Stimulated activated naive CD4-positive, alpha-beta T cell treated with Interleukin-2 at 50 U/mL for 16 hours (primary cell): ENCODE results near the gene MINDY4B.
"Not testable (repeated sequence)": the region's sequence is repeated elsewhere in the genome, so short reads cannot be mapped to it uniquely, and the experiment has no call there.

Experiments
- DNase-seq: peaks from one replicate; lab custom pipeline; 2025; lab: John Stamatoyannopoulos, UW

Gene MINDY4B

DNA sequence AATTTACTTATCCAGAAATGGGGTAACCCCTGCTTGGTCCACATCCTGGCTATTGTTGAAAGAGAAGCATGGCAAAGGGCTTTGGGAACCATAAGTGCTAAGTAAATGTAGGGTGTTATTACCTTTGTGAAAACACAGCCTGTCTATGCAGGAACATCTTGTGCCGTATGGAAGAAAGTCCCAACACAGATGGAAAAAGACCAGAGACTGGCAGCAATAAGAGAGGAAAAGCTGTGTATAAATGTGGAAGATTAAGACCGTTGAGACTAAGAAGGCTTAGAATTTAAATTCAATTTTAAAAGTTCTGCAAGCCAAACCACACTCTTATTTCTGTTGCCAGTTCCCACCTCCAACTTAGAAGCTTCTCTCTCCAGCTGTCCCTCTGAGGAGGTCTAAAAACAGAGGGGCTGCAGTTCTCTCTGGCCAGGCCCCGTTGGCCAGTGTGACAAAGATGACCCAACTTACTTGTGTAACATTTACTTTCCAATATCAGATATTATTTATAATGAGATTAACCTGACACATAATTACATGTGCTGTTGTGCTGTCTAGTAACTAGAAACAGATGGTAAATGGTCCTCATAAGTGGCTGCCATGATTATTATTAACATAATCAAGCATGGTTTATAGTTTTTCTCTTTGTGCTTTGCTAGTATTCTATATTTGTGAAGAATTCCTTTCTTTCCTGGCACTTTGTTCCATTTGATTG, 7.0 kb downstream of the MINDY4B start:
- DNase-seq, result no peak

- no peak for DNase-seq
These were observed 7.6 kb downstream of the MINDY4B start for GRCh38 chr3:150897592-150897991.

- DNase-seq, result no peak
These were observed 14.4 kb downstream of the MINDY4B start for GRCh38 chr3:150890831-150891230.

- no peak for DNase-seq
These were observed 14.9 kb downstream of the MINDY4B start for GRCh38 chr3:150890295-150890694.

DNA sequence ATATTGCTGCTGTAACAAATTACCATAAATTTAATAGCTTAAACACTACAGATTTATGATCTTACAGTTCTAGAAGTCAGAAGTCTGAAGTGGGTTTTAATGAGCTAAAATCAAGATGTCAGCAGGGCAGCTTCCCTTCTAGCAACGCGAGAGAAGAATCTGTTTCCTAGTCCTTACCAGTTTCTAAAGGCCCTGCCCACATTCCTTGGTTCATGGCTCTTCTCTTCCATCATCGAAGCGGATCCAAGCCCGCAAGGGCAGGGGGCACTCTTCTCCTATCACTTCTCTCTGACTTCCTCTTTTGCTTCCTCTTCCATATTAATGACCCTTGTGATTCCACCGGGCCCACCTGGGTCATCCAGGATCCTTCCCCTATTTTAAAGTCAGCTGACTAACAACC, 16.1 kb downstream of the MINDY4B start:
- DNase-seq, result no peak

DNA sequence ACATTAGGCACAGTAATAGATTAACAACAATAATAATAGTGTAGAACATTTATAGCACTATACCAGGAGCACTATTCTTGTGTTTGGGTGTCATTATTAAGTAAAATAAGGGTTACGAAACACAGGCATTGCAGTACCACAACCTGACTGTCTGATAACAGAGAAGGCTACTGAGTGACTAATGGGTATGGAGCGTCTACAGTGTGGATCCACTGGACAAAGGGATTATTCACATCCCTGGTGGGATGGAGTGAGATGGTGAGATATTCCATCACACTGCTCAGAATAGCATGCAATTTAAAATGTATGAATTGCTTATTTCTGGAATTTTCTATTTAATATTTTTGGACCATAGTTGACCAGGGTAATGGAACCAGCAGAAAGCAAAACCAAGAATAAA, 18.2 kb downstream of the MINDY4B start:
- no peak for DNase-seq

DNA sequence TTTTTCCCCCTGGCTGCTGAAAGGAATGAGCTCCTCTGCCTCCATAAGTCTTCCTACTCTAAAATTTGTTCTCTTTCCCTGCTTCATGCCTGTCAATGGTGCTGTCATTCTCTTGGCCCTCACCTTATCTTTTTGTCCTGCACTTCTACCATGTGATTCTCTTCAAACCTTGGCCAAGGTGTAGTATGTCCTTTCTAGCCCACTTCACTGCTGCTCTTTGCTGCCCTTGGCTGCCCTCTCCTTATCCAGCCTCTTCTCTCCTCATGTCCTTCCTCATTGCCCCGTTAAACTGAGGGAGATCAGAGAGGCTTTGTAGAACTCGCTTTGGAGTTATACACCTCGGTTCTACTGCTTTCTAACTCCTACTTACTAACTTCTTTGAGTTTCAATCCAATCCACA, 19.7 kb downstream of the MINDY4B start:
- DNase-seq, result no peak

GRCh38 chr3:150878996-150879575, 26.2 kb downstream of the MINDY4B start:
- no peak for DNase-seq

GRCh38 chr3:150878290-150878689, 26.9 kb downstream of the MINDY4B start:
- no peak for DNase-seq

GRCh38 chr3:150877303-150877702, 27.9 kb downstream of the MINDY4B start:
- DNase-seq, result no peak

- DNase-seq, result no peak
These were observed 28.5 kb downstream of the MINDY4B start for GRCh38 chr3:150876611-150877265.

DNA sequence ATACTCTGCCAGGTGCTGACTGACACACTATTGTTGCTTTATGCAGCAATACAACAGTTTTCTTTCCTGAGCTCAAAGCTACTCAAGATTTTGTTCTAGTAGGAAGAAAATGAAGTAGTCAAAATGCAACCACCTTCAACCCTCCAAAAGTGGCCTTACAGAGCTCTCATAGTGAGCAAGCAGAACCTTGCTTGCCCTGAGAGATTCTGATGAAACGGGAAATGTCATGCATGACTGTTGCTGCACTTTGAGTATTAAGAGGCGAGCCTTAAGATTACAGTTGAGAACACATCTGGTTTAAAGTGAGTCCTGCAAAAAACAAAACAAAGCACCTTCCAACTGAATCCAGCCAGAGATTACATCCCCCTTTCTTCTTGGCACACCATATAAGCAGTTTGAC, 29.7 kb downstream of the MINDY4B start:
- no peak for DNase-seq

DNA sequence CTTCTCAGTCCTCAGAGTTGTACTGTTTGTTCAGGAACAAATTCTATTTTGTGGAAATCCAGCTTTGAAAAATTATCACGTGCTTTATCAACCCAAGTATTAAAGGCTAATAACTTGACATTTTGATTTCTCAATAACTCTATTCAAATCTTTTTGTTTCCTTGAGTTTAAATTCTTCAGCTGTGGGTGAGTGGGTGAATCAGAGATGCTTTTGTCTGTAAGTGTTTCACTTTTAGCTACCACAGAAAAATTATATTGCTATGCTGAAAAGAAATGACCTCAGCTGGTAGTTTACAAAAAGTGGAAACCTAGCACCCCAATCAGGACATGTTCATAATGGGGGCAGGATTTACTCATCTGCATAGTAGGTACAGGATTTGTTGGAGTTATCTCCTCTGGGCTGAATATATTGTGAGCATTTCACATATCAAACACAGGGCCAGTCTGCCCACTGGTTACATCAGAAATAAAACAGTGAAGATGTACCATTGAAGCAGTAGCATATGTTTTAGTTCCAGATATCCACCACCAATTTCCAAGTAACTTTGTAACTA, 30.5 kb downstream of the MINDY4B start:
- no peak for DNase-seq

DNA sequence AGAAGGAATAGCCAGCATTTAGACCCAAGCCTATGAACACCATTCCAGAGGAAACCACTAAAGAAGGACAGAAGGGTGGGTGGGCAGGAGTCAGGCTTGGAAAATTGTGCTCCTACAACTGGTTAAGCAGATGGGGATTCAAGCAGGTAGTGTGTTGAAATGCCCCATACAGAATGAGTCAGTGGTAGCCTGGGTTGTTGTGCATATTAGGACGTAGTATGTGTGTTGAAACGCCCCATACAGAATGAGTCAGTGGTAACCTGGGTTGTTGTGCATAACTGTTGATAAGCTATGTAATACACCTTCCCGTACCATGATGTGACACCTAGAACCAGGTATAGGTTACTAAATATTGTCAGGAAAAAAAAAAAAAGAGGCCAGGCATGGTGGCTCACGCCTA, 34.0 kb downstream of the MINDY4B start:
- DNase-seq, result no peak

DNA sequence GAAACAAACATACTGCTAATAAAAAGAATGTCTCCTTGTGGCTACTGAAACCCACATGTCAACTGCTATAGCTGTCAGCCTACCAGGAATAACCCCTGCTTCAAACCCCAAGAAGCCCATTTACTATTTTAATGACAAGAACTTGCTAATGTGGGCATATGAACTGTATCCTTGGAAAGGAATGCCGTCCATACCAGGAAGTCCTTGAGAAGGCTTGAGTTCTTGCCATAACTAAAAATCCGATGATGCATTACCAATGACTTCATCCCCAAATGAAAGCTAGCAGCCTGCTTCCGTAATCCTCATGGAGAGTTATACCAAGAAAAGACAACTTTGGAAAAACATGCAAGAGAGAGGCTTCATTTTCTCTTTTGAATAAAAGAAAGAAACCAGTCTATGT, 34.8 kb downstream of the MINDY4B start:
- no peak for DNase-seq

GRCh38 chr3:150868282-150868681, 37.0 kb downstream of the MINDY4B start:
- DNase-seq, result no peak

DNA sequence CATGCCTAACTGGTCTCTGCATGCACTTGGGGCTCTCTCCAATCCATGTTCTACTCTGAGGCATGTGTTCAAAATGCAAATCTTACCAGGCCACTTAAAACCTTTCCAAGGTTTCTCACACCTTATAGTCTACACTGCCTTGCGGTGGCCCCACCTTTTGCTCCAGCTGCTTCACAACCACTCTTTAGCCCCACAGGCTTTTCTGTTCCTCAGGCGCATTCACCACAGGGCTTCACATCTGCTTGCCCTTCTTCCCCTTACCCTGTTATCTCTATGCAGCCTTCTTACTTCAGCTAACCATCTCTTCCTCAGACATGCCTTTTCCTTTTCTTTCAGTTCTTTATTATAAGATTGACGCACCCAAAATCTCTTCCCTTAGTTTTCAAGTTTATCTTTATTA, 37.8 kb downstream of the MINDY4B start:
- DNase-seq, result no peak

DNA sequence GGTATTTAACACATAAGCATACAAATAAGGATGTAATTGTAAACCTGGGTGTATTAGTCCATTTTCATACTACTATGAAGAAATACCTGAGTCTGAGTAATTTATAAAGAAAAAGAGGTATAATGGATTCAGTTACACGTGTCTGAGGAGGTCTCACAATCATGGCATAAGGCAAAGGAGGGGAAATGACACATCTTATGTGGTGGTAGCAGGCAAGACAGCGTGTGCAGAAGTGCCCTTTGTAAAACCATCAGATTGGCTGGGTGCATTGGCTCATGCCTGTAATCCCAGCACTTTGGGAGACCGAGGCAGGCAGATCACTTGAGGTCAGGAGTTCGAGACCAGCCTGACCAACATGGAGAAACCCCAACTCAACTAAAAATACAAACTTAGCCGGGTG, 41.3 kb downstream of the MINDY4B start:
- not testable (repeated sequence) for DNase-seq

GRCh38 chr3:150861851-150862250, 43.4 kb downstream of the MINDY4B start:
- no peak for DNase-seq

DNA sequence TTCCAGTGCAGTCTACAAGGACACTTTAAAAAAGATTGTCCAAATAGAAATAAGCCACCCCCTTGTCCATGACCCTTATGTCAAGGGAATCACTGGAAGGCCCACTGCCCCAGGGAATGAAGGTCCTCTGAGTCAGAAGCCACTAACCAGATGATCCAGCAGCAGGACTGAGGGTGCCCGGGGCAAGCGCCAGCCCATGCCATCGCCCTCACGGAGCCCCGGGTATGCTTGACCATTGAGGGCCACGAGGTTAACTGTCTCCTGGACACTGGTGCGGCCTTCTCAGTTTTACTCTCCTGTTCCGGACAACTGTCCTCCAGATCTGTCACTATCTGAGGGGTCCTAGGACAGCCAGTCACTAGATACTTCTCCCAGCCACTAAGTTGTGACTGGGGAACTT, 47.3 kb downstream of the MINDY4B start:
- DNase-seq, result not testable (repeated sequence)

DNA sequence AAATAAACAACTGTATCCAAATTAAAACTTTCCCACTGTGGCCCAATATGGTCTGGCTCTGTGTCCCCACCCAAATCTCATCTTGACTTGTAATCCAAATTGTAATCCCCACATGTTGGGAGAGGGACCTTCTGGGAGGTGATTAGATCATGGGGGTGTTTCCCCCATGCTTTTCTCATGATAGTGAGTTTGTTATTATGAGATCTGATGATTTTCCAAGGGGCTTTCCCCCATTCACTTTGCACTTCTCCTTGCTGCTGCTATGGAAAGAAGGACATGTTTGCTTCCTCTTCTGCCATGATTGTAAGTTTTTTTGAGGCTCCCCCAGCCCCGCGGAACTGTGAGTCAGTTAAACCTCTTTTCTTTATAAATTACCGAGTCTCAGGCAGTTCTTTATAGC, 55.0 kb downstream of the MINDY4B start:
- no peak for DNase-seq

DNA sequence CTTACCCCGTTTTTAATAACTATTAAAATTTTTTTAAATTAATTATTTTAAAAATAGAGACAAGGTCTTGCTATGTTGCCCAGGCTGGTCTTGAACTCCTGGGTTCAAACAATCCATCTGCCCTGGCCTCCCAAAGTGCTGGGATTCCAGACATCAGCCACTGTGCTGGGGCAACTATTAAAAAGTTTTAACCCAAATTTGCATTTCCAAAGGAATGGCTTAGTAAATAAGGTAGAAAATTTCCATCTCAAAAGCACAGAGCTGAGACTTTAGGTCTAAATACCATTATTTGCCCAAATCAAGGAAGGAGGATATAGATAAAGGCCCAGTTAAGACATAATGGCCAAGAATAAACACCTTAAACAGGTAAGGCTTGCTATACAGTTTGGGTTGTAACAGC, 56.4 kb downstream of the MINDY4B start:
- DNase-seq, result no peak

DNA sequence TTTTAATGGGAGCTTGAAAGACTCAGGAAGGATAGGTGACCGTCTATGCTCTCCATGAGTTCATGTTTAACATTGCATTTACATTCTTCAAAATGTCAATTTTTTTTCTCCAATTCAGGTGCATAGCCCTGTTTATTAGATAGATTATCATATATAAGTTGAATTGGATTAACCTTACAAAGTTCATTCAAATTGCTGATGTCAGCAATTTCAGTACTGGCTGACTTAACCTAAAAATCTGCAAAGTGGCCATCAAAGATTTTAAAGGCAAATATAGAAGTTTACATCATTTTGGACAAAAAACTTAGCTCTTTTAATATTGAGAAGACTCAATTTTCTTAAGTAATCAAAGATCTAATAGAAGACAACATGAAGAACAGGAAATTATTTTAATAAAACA, 57.8 kb downstream of the MINDY4B start:
- DNase-seq, result no peak
